ENCODE results near the gene TMEM229B.

DNA sequence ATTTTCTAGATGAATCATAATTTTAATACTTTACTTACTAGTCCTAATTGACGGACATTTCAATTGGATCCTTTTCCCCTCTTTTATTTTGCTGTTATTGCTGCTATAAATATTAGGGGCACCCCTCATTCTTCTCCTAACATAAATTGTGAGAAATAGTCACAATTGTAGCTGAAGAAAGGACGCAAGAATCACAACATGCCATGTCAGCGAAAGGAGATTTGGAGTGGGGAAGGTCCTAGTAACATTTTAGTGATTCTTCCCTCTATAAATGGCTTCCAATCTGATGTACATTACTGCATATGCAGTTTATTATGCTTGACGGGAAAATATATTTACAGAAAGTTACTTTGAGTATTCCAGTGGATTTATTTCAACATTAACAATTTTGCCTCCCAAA lies 36.9 kb upstream of the TMEM229B start:
- no peak for TF ChIP-seq CTCF (IDR thresholded peaks at IDR 0.05)
- TF ChIP-seq POLR2A (IDR thresholded peaks at IDR 0.05) = no peak
